Testis (tissue), 2 donors: ENCODE data around the gene KCNA2.

Experiments used
- POLR2A ChIP-seq: fragments of 450-650 bp; IDR thresholded peaks from one replicate; pipeline ENCODE4 v1.6.1; 2017; ENCODE audit warnings: antibody characterized with exemption, mild to moderate bottlenecking, moderate library complexity
- TF ChIP-seq, protein P1 (sequence below), 3 experiments: fragments of 450-650 bp in 2 of 3; fragments of 200-600 bp in 1 of 3; sonication (generic) in 1 of 3; IDR thresholded peaks; one replicate each; pipeline ENCODE4 v1.5.1; 2016 to 2019; ENCODE audit warnings: antibody characterized with exemption in 3 of 3, mild to moderate bottlenecking in 2 of 3, moderate library complexity in 1 of 3

DNA sequence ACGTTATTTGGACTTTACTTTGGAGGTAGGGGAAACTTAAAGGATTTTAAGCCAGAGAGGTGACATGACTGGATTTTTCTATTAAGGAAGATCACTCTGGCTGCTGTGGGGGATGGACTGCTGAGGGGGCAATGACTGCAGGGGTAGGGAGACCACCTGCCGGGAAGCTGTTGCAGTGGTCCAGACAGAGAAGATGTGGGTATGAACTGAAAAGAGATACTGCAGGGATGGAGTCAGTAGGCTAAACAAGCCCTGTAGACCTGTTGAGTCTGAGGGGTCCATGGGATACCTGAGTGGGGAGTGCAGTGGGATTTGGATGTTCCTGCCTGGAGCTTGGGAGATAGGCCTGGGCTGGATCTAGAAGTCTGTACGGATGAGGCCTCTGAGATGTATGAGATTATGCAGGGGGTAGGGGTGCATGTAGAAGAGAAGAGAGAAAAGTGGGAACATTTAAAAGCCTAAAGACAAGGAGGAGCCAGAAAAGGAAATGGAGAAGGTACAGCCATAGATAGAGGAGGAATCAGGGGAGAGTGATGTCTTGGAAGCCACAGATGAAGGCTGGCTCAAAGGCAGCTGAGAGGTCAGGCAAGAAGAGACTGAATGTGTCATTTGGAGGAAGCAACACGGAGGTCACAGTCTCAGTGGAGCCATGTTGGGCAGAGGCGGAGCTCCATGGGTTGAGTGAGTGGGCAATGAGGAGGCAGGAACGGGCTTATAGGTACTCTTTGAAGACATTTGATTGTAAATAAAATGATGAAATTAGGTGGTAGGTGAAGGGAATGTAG is 25.9 kb upstream of the KCNA2 start:
- TF ChIP-seq, protein P1, sequence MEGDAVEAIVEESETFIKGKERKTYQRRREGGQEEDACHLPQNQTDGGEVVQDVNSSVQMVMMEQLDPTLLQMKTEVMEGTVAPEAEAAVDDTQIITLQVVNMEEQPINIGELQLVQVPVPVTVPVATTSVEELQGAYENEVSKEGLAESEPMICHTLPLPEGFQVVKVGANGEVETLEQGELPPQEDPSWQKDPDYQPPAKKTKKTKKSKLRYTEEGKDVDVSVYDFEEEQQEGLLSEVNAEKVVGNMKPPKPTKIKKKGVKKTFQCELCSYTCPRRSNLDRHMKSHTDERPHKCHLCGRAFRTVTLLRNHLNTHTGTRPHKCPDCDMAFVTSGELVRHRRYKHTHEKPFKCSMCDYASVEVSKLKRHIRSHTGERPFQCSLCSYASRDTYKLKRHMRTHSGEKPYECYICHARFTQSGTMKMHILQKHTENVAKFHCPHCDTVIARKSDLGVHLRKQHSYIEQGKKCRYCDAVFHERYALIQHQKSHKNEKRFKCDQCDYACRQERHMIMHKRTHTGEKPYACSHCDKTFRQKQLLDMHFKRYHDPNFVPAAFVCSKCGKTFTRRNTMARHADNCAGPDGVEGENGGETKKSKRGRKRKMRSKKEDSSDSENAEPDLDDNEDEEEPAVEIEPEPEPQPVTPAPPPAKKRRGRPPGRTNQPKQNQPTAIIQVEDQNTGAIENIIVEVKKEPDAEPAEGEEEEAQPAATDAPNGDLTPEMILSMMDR (IDR thresholded peaks at IDR 0.05): no peak
- no peak for TF ChIP-seq POLR2A
